Measurements from ENCODE around the gene CBX7. TPM values are rescaled to one million over a fixed set of nuclear protein-coding genes. Genes with fewer than 3 reads are reported as not detected.
A peak's percentile ranks its signal among the peaks of the same experiment; 100 is the strongest.

CBX7 gene
- total and polyA plus RNA-seq, 2 of the 8 experiments (the other 6 are each of a cell fraction or from before 2014, with no cell fraction given), result 6.9 to 8.7 TPM

DNA sequence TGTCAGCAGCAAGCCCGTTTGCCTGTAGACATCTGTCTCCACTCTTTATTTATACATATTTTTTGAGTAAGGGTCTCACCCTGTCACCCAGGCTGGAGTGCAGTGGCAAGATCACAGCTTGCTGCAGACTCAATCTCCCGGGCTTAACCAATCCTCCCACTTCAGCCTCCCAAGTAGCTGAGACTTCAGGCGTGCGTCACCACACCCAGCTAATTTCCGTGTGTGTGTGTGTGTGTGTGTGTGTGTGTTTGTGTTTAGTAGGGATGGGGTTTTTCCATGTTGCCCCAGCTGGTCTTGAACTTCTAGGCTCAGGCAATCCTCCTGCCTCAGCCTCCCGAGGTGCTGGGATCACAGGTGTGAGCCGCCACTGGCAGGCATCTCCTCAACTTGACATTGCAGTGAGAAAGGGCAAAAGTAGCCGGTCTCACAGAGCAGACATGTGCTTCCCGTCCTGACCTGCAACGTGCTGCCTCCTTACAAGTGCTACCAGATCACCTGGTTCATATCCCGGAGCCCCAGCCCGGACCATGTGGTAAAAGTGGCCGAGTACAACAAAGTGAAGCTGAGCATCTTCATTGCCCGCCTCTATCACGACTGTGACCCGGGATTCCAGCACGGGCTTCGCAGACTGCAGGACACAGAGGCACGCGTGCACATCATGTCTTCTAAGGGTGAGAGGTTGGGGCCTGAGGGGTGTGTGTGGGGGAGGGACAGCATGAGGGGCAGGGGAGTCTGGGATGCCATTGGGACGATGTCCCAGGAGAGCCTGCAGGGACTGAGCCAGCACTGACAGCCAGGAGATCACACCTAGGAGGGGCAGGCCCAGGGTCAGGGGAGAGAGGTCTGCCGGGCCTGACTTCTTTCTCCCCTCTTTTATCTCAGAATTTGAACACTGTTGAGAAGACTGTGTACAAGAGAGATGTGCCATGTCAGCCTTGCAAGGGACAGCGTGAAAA lies 61.1 kb downstream of the CBX7 start:
- H3K23me2 ChIP-seq (ENCODE audit: low read depth, low read length), result peaks cover 2% of the 10 kb centered on the region; the same call in 1 of the 2 replicates
- H3K79me2 ChIP-seq (ENCODE audit: control insufficient read depth in 1 of 2, insufficient read depth in 2 of 2, low read length in 2 of 2), result no peaks in the 10 kb centered on the region
- FAIRE-seq (no peak), DNase-seq (ENCODE audit: low read depth in 1 of 2, low spot score in 2 of 2) (no peak)
- no peak overlapping the region for H3K14ac ChIP-seq (ENCODE audit: insufficient read length)
- no peak overlapping the region for H3K9ac ChIP-seq (replicated peaks in 1 of 4; ENCODE audit: extremely low read depth in 1 of 4, low read depth in 3 of 4, low read length in 3 of 4)
- TF ChIP-seq BCL11A (IDR thresholded peaks at IDR 0.05; ENCODE audit: low read depth in 2 of 2, low read length in 2 of 2), result no peak
- TF ChIP-seq TCF12 (IDR thresholded peaks at IDR 0.05; ENCODE audit: low read depth, low read length), result no peak
- no peak for TF ChIP-seq GABPA (IDR thresholded peaks at IDR 0.05; ENCODE audit: borderline replicate concordance, insufficient read depth, low read length)
- TF ChIP-seq, protein P1, sequence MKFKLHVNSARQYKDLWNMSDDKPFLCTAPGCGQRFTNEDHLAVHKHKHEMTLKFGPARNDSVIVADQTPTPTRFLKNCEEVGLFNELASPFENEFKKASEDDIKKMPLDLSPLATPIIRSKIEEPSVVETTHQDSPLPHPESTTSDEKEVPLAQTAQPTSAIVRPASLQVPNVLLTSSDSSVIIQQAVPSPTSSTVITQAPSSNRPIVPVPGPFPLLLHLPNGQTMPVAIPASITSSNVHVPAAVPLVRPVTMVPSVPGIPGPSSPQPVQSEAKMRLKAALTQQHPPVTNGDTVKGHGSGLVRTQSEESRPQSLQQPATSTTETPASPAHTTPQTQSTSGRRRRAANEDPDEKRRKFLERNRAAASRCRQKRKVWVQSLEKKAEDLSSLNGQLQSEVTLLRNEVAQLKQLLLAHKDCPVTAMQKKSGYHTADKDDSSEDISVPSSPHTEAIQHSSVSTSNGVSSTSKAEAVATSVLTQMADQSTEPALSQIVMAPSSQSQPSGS (IDR thresholded peaks at IDR 0.05; ENCODE audit: low read length), result no peak
- no peak for TF ChIP-seq JUND (IDR thresholded peaks at IDR 0.05; ENCODE audit: low read length)
- TF ChIP-seq ZNF274 (IDR thresholded peaks at IDR 0.05; ENCODE audit: borderline replicate concordance, extremely low read depth, low read length), result no peak
- no peak for TF ChIP-seq ATF3 (IDR thresholded peaks at IDR 0.05; ENCODE audit: insufficient read depth, low read depth, low read length)
- no peak for TF ChIP-seq E2F6 (IDR thresholded peaks at IDR 0.05)
- H4K5ac ChIP-seq (ENCODE audit: insufficient read length, low read depth, low read length), result no peak overlapping the region
- H3K56ac ChIP-seq (replicated peaks; ENCODE audit: insufficient read length, low read depth, low read length), result no peak overlapping the region
- H3K27ac ChIP-seq (ENCODE audit: low read depth, low read length), result no peak overlapping the region
- H2BK12ac ChIP-seq (ENCODE audit: low read depth, low read length), result peak overlapping the region; percentile 75; the same call in 1 of the 2 replicates
- peak overlapping the region; percentile 49; the same call in 1 of the 2 replicates for H2AK5ac ChIP-seq (ENCODE audit: low read depth, low read length)
- H2BK5ac ChIP-seq (ENCODE audit: low read depth, low read length), result no peak overlapping the region
- H2BK20ac ChIP-seq (ENCODE audit: low read length), result no peak overlapping the region
- H3K18ac ChIP-seq (ENCODE audit: extremely low read depth, low read length), result no peak overlapping the region
- peaks cover 0 to 2% (median 0%) of the 10 kb centered on the region in 4 experiments; a peak in 2 of 7 replicates for H3K27me3 ChIP-seq (replicated peaks in 1 of 4; ENCODE audit: control insufficient read depth in 3 of 4, extremely low read depth in 1 of 4, insufficient read depth in 3 of 4, low read length in 3 of 4)
- no peak overlapping the region for H2BK120ac ChIP-seq (replicated peaks; ENCODE audit: low read depth, low read length)
- H4K8ac ChIP-seq (ENCODE audit: extremely low read depth, insufficient read depth, low read length), result no peak overlapping the region
- H3K4ac ChIP-seq (replicated peaks; ENCODE audit: insufficient read length, low read depth, low read length), result no peak overlapping the region
- no peak overlapping the region for H3K4me2 ChIP-seq (ENCODE audit: insufficient read depth in 1 of 2, low read depth in 2 of 2, low read length in 2 of 2)
- no peak overlapping the region for H2AFZ ChIP-seq (ENCODE audit: low read length)
- 89% methylated on average over 23 of the region's 23 CpGs; no CpG with 5 or more reads in 1 of the 2 experiments for WGBS, 2 experiments (ENCODE audit: extremely low coverage in 1 of 2, insufficient coverage in 1 of 2, insufficient read length in 1 of 2, insufficient replicate concordance in 2 of 2, low coverage in 1 of 2, low lambda C conversion rate in 2 of 2, missing lambda C conversion rate in 1 of 2)
- no peaks in the 10 kb centered on the region for H3K9me3 ChIP-seq (ENCODE audit: insufficient read depth in 2 of 2, low read depth in 1 of 2, low read length in 1 of 2)
- H4K91ac ChIP-seq (replicated peaks; ENCODE audit: insufficient read length, low read length), result no peak overlapping the region
- H3K23ac ChIP-seq (ENCODE audit: insufficient read length), result no peak overlapping the region
- no peaks in the 10 kb centered on the region for H3K36me3 ChIP-seq (ENCODE audit: control insufficient read depth in 2 of 4, insufficient read depth in 4 of 4, low read length in 3 of 4)
- no peak overlapping the region for H2BK15ac ChIP-seq (ENCODE audit: low read length)
- H4K20me1 ChIP-seq (replicated peaks in 1 of 2; ENCODE audit: control insufficient read depth in 1 of 2, insufficient read depth in 2 of 2, low read length in 2 of 2), result peaks cover 0 to 2% of the 10 kb centered on the region in 2 experiments
- ChIA-PET POLR2A (ENCODE audit: partially characterized antibody) (no interaction called here), CTCF (ENCODE audit: partially characterized antibody) (interaction anchor here (0.8 to 1.1 kb wide), 2 partner anchors 42 to 62 kb away, joined by 3 to 4 read pairs; no protein-coding TSS in a partner anchor)
- H3K4me1 ChIP-seq (replicated peaks in 1 of 4; ENCODE audit: control insufficient read depth in 3 of 4, insufficient read depth in 4 of 4, low read length in 3 of 4), result peaks cover 0 to 7% (median 6%) of the 10 kb centered on the region in 4 experiments; a peak in 6 of 7 replicates
- no peak overlapping the region for H3K4me3 ChIP-seq (ENCODE audit: extremely low read depth in 1 of 4, insufficient read depth in 2 of 4, low read depth in 3 of 4, low read length in 4 of 4)
- H3K79me1 ChIP-seq (ENCODE audit: low read depth, low read length), result no peaks in the 10 kb centered on the region
